ENCODE measurements around the gene OGFOD3. TPM values are rescaled to one million over a fixed set of nuclear protein-coding genes. Genes with fewer than 3 reads are reported as not detected.

Gene OGFOD3
- total RNA-seq, 1 experiment from 2014 or later, result 26.6 TPM

- H3K4me3 ChIP-seq, result no peak overlapping the region
- H3K79me2 ChIP-seq (ENCODE audit: low read depth), result no peaks in the 10 kb centered on the region
- H3K9me3 ChIP-seq (ENCODE audit: insufficient read depth, low read depth), result no peaks in the 10 kb centered on the region
- no peaks in the 10 kb centered on the region for H3F3A ChIP-seq (ENCODE audit: insufficient read depth, low read depth)
- H3K27me3 ChIP-seq (ENCODE audit: insufficient read depth, low read depth), result peaks cover 3% of the 10 kb centered on the region; the same call in 1 of the 2 replicates
- H2AFZ ChIP-seq, result no peak overlapping the region
- no peaks in the 10 kb centered on the region for H3K36me3 ChIP-seq (ENCODE audit: low read depth)
- POLR2A ChIA-PET (ENCODE audit: unreplicated experiment), result interaction anchor here (0.6 kb wide), 1 partner anchor 8 kb away, joined by 6 read pairs; no protein-coding TSS in a partner anchor
- CTCF ChIA-PET, result no interaction called here
- TF ChIP-seq CTCF (conservative IDR thresholded peaks at IDR 0.05), result no peak
- no peak for DNase-seq
- H4K20me1 ChIP-seq (ENCODE audit: insufficient read depth), result no peaks in the 10 kb centered on the region
- BruUV-seq (replicated peaks), result no TSS peak
- intact Hi-C loops (cut with micrococcal nuclease; ENCODE audit: unreplicated experiment), result no loop called here
- no peak overlapping the region for H3K4me2 ChIP-seq
- no peaks in the 10 kb centered on the region for H3K9me2 ChIP-seq (ENCODE audit: insufficient read depth)
- no peaks in the 10 kb centered on the region for H3K4me1 ChIP-seq (replicated peaks; ENCODE audit: insufficient read depth)
- H3K27ac ChIP-seq, result no peak overlapping the region
These were observed 42.2 kb downstream of the OGFOD3 start for GRCh38 chr17:82376042-82376730.

- H3K27me3 ChIP-seq (ENCODE audit: insufficient read depth, low read depth), result peaks cover 3% of the 10 kb centered on the region; the same call in 1 of the 2 replicates
- no peaks in the 10 kb centered on the region for H3K36me3 ChIP-seq (ENCODE audit: low read depth)
- ChIA-PET POLR2A (ENCODE audit: unreplicated experiment) (interaction anchor here (0.6 kb wide), 1 partner anchor 9 kb away, joined by 6 read pairs; no protein-coding TSS in a partner anchor), CTCF (no interaction called here)
- intact Hi-C loops (cut with micrococcal nuclease; ENCODE audit: unreplicated experiment), result no loop called here
- no peaks in the 10 kb centered on the region for H3K4me1 ChIP-seq (replicated peaks; ENCODE audit: insufficient read depth)
- no peaks in the 10 kb centered on the region for H3K79me2 ChIP-seq (ENCODE audit: low read depth)
- H4K20me1 ChIP-seq (ENCODE audit: insufficient read depth), result no peaks in the 10 kb centered on the region
- no peaks in the 10 kb centered on the region for H3K9me2 ChIP-seq (ENCODE audit: insufficient read depth)
- no peaks in the 10 kb centered on the region for H3K9me3 ChIP-seq (ENCODE audit: insufficient read depth, low read depth)
- no peak overlapping the region for H2AFZ ChIP-seq
- no peak overlapping the region for H3K4me2 ChIP-seq
- DNase-seq, result no peak
- no peak overlapping the region for H3K27ac ChIP-seq
- BruUV-seq (replicated peaks), result no TSS peak
- no peak overlapping the region for H3K4me3 ChIP-seq
- no peaks in the 10 kb centered on the region for H3F3A ChIP-seq (ENCODE audit: insufficient read depth, low read depth)
- no peak for TF ChIP-seq EZH2 (IDR thresholded peaks at IDR 0.05; ENCODE audit: low read depth)
- no peak for TF ChIP-seq CTCF (conservative IDR thresholded peaks at IDR 0.05)
These were observed 42.9 kb downstream of the OGFOD3 start for GRCh38 chr17:82375359-82376041.

- Histone ChIP-seq H2AFZ (no peak overlapping the region), H3K36me3 (ENCODE audit: low read depth) (no peaks in the 10 kb centered on the region), H3K27ac (no peak overlapping the region), H3K4me1 (replicated peaks; ENCODE audit: insufficient read depth) (no peaks in the 10 kb centered on the region), H4K20me1 (ENCODE audit: insufficient read depth) (no peaks in the 10 kb centered on the region), H3K79me2 (ENCODE audit: low read depth) (no peaks in the 10 kb centered on the region), H3K4me3 (no peak overlapping the region), H3K9me2 (ENCODE audit: insufficient read depth) (no peaks in the 10 kb centered on the region), H3K27me3 (ENCODE audit: insufficient read depth, low read depth) (peaks cover 3% of the 10 kb centered on the region; the same call in 1 of the 2 replicates), H3F3A (ENCODE audit: insufficient read depth, low read depth) (no peaks in the 10 kb centered on the region), H3K9me3 (ENCODE audit: insufficient read depth, low read depth) (no peaks in the 10 kb centered on the region), H3K4me2 (no peak overlapping the region)
- POLR2A ChIA-PET (ENCODE audit: unreplicated experiment), result no interaction called here
- intact Hi-C loops (cut with micrococcal nuclease; ENCODE audit: unreplicated experiment), result no loop called here
- CTCF ChIA-PET, result no interaction called here
- no peak for TF ChIP-seq EZH2 (IDR thresholded peaks at IDR 0.05; ENCODE audit: low read depth)
- TF ChIP-seq CTCF (conservative IDR thresholded peaks at IDR 0.05), result no peak
- DNase-seq, result no peak
- no TSS peak for BruUV-seq (replicated peaks)
These were observed 43.6 kb downstream of the OGFOD3 start for GRCh38 chr17:82374626-82375331.

All from PC-9 (cell line).